ENCODE data around the gene CLDN18.

CLDN18 gene

GRCh38 chr3:138081371-138082084 is 71.6 kb downstream of the CLDN18 start:
- H3K9me2 ChIP-seq (replicated peaks; ENCODE audit: insufficient read depth, low read length): no peaks in the 10 kb centered on the region
- no peaks in the 10 kb centered on the region for H3K9me3 ChIP-seq (replicated peaks; ENCODE audit: insufficient read depth, low read length)
- H2AFZ ChIP-seq (ENCODE audit: low read length): no peak overlapping the region
- no peaks in the 10 kb centered on the region for H3K36me3 ChIP-seq (replicated peaks; ENCODE audit: insufficient read depth, low read length)
- peaks cover 26% of the 10 kb centered on the region for H3K4me1 ChIP-seq (ENCODE audit: low read length)
- peaks cover 20% of the 10 kb centered on the region for H3F3A ChIP-seq (ENCODE audit: insufficient read depth, low read length)
- no peaks in the 10 kb centered on the region for H4K20me1 ChIP-seq (ENCODE audit: insufficient read depth, low read length)
- H3K4me2 ChIP-seq (ENCODE audit: low read depth, low read length): peak overlapping the region; percentile 76
- no peak for DNase-seq
- H3K4me3 ChIP-seq (ENCODE audit: low read length): peak overlapping the region; percentile 22
- H3K27me3 ChIP-seq (replicated peaks; ENCODE audit: insufficient read depth, low read length): peaks cover 30% of the 10 kb centered on the region
- no peaks in the 10 kb centered on the region for H3K79me2 ChIP-seq (ENCODE audit: low read length)
- H3K27ac ChIP-seq (ENCODE audit: low read length): no peak overlapping the region
- H3K9ac ChIP-seq (ENCODE audit: low read length): no peak overlapping the region
- TF ChIP-seq CTCF (IDR thresholded peaks at IDR 0.05; ENCODE audit: low read length): no peak
- TF ChIP-seq EZH2phosphoT487 (IDR thresholded peaks at IDR 0.05; ENCODE audit: low read length): no peak
- TF ChIP-seq EZH2 (optimal IDR thresholded peaks at IDR 0.05; ENCODE audit: low read depth, low read length): no peak

- Histone ChIP-seq H3K27ac (ENCODE audit: low read length) (peak overlapping the region; percentile 32; the same call in 1 of the 2 replicates), H3K27me3 (replicated peaks; ENCODE audit: insufficient read depth, low read length) (peaks cover 30% of the 10 kb centered on the region), H4K20me1 (ENCODE audit: insufficient read depth, low read length) (no peaks in the 10 kb centered on the region), H2AFZ (ENCODE audit: low read length) (no peak overlapping the region), H3K9me3 (replicated peaks; ENCODE audit: insufficient read depth, low read length) (no peaks in the 10 kb centered on the region), H3K4me1 (ENCODE audit: low read length) (peaks cover 26% of the 10 kb centered on the region), H3K4me3 (ENCODE audit: low read length) (peak overlapping the region; percentile 22), H3K79me2 (ENCODE audit: low read length) (no peaks in the 10 kb centered on the region), H3K4me2 (ENCODE audit: low read depth, low read length) (peak overlapping the region; percentile 76), H3K9ac (ENCODE audit: low read length) (no peak overlapping the region), H3K9me2 (replicated peaks; ENCODE audit: insufficient read depth, low read length) (no peaks in the 10 kb centered on the region), H3F3A (ENCODE audit: insufficient read depth, low read length) (peaks cover 20% of the 10 kb centered on the region), H3K36me3 (replicated peaks; ENCODE audit: insufficient read depth, low read length) (no peaks in the 10 kb centered on the region)
- no peak for TF ChIP-seq EZH2phosphoT487 (IDR thresholded peaks at IDR 0.05; ENCODE audit: low read length)
- no peak for TF ChIP-seq EZH2 (optimal IDR thresholded peaks at IDR 0.05; ENCODE audit: low read depth, low read length)
- no peak for TF ChIP-seq CTCF (IDR thresholded peaks at IDR 0.05; ENCODE audit: low read length)
- DNase-seq: peak; percentile 59
Measured at GRCh38 chr3:138082085-138082991, 72.4 kb downstream of the CLDN18 start.

- H3K4me3 ChIP-seq (ENCODE audit: low read length): no peak overlapping the region; the same call in 1 of the 2 replicates
- TF ChIP-seq EZH2 (optimal IDR thresholded peaks at IDR 0.05; ENCODE audit: low read depth, low read length) (no peak), EZH2phosphoT487 (IDR thresholded peaks at IDR 0.05; ENCODE audit: low read length) (no peak), CTCF (IDR thresholded peaks at IDR 0.05; ENCODE audit: low read length) (no peak)
Measured at GRCh38 chr3:138082992-138083386, 73.0 kb downstream of the CLDN18 start.

More at GRCh38 chr3:138082992-138083386, 73.0 kb downstream of the CLDN18 start:
- Histone ChIP-seq H3K4me2 (ENCODE audit: low read depth, low read length) (peak overlapping the region; percentile 76), H3K79me2 (ENCODE audit: low read length) (no peaks in the 10 kb centered on the region), H4K20me1 (ENCODE audit: insufficient read depth, low read length) (no peaks in the 10 kb centered on the region), H3K4me1 (ENCODE audit: low read length) (peaks cover 26% of the 10 kb centered on the region), H2AFZ (ENCODE audit: low read length) (no peak overlapping the region), H3F3A (ENCODE audit: insufficient read depth, low read length) (peaks cover 20% of the 10 kb centered on the region), H3K9me3 (replicated peaks; ENCODE audit: insufficient read depth, low read length) (no peaks in the 10 kb centered on the region), H3K27me3 (replicated peaks; ENCODE audit: insufficient read depth, low read length) (peaks cover 30% of the 10 kb centered on the region), H3K9me2 (replicated peaks; ENCODE audit: insufficient read depth, low read length) (no peaks in the 10 kb centered on the region), H3K27ac (ENCODE audit: low read length) (peak overlapping the region; percentile 32; the same call in 1 of the 2 replicates), H3K9ac (ENCODE audit: low read length) (no peak overlapping the region), H3K36me3 (replicated peaks; ENCODE audit: insufficient read depth, low read length) (no peaks in the 10 kb centered on the region)
- DNase-seq: no peak

Data from MM.1S (cell line).